Measurements from ENCODE around the gene POMT1.

Gene POMT1

DNA sequence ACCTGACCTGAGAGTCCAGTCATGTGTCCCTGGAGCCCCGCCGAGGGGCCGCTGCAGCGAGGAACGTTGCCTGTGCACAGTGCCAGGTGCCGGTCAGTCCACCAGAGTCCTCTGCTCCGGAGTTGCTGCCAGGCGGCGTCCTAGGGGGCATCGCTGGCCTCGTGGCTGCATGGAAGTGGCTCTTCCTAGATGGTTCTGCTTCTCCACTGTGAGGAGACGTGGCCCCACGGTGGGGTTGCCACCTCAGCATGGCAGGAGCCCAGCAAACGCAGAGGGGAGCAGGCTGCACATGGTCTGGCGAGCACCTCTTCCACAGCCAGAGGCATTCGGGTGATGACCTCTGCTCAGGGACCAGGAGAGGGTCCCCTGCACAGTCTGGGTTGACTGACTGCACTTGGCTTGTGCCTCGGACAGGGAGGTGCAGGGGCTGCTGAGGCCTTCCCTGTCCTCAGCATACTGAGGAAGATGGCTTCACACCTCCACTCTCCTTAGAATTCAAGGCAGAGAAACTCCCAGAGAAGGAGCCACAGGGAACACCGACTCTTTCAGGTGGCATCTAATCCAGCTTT, 25.9 kb upstream of the POMT1 start:
- no peak for DNase-seq

GRCh38 chr9:131477367-131477766, 25.4 kb upstream of the POMT1 start:
- no peak for DNase-seq

DNA sequence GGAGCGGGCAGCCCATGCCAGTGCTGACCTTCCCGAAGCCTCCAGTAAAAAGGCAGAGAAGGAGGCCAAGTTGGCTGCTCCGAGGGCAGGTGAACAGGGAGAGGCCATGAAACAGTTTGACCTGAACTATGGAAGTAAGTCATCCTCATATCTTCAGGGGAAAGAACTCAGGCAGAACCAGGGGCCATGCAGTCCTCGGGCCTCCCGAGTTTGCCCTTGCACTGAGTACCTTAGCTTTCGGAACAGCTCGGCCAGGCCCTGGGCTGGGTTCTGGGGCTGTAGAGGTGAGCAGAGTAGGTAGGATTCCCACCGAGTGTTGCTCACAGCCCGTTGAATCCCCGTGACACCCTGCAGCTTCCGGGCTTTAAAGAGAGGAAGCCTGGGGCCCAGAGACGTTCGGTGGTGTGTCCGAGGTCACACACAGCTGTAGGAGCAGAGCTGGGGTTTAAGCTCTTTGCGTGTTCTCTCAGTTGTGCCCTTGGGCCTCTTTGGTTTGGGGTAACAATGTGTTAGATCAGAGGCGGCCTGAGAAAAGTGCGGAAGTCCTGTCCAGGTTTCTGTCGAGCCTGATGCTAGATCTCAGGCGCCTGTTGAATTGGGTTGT, 24.8 kb upstream of the POMT1 start:
- DNase-seq = no peak

DNA sequence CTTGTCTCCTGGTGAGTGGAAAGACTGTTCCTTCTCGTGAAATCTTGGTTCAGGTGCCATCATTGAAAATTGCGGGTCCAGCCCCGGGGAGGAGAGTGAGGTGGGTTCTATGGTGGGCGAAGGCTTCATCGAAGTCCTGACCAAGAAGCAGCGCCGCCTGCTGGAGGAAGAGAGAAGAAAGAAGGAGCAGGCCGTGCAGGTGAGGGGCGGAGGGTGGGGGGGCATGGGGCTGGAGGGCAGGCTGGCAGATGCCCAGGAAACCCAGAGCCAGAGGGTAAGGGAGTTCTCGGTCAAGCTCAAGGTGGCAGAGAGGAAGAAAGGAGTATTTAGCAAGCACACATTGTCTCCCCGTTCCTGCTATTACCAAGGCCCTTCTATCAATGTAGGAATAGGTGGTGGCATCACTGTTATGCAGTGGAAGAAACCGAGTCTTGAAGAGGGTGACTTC, 24.3 kb upstream of the POMT1 start:
- DNase-seq = no peak

DNA sequence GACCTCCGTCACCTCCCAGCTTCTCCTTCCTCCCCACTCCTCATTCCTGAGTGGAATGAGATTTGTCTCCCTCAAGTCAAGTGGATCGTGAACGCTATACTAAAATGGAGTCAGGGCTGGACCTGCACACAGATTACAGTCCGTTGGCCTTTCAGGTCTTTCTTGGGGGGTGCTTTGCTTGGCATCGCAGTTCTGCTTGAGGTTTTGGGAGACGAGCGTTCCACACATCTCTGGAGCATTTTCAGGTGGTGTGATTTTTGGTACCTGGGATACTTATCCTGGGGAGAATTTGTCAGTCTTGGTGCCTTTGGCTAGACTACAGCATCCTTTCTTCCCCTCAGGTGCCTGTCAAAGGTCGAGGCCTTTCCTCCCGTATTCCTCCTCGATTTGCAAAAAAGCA, 23.8 kb upstream of the POMT1 start:
- no peak for DNase-seq

GRCh38 chr9:131480258-131480657, 22.5 kb upstream of the POMT1 start:
- DNase-seq = no peak

DNA sequence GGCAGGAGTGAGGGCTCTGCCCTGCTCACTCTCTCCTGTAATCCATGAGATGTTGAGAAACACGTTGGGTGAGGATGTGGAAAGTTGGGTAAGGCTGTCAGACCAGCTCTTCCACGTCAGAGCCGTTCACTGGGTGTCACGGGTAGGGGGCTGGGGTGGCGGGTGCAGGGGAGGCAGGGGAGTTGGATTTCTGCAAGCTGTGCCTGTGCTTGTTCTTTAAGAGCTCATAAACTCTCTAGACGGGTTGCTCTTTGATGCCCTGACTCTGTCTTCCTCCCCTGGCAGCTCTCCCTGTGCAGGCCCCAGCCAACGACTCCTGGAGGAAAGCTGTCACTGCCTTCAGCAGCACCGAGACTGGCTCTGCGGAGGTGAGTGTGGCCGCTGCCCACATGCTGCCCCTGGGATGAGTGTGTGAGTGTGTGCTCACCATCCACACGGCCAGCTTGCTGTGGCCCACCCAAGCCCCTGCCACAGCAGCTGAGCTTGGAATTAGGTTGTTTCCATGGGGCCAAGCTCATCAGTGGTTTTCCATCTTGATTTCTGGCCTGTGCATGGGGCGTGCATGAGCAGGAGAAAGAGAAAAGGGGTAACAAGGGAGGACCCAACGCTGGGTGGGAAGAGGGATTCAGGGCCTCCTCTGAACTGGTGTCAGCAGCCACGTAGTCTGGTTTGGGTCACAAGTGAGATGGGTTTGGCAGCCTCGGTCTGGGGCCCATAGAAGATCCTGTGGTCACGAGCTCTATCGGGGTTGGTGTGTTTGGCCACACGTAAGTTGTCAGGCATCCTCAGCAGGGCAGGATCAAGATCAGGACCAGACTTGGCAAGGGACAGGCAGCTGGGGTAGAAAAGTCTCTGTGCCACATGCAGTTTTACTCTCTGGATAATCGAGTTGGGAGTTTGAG, 21.0 kb upstream of the POMT1 start:
- DNase-seq = no peak

DNA sequence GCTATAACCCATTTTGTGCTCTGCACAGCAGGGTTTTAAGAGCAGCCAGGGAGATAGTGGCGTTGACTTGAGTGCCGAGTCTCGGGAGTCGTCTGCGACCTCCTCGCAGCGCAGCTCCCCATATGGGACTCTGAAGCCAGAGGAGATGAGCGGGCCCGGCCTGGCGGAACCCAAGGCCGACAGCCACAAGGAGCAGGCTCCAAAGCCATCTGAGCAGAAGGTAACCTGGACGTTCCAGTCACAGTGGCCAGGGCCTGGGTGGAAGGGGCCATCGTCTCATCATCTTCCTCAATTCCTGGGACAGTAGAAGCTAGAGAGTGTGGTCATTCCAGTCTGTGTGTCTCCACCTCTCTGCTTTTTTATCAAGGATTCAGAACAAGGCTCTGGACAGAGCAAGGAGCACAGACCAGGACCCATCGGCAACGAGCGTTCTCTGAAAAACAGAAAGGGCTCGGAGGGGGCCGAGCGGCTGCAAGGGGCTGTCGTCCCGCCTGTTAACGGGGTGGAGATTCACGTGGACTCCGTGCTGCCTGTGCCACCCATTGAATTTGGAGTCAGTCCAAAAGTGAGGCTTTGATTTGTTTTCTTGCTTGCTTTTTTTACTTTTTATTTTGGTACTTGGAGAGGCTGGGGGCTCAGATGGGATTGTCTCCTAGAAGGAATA, 20.2 kb upstream of the POMT1 start:
- DNase-seq = no peak

DNA sequence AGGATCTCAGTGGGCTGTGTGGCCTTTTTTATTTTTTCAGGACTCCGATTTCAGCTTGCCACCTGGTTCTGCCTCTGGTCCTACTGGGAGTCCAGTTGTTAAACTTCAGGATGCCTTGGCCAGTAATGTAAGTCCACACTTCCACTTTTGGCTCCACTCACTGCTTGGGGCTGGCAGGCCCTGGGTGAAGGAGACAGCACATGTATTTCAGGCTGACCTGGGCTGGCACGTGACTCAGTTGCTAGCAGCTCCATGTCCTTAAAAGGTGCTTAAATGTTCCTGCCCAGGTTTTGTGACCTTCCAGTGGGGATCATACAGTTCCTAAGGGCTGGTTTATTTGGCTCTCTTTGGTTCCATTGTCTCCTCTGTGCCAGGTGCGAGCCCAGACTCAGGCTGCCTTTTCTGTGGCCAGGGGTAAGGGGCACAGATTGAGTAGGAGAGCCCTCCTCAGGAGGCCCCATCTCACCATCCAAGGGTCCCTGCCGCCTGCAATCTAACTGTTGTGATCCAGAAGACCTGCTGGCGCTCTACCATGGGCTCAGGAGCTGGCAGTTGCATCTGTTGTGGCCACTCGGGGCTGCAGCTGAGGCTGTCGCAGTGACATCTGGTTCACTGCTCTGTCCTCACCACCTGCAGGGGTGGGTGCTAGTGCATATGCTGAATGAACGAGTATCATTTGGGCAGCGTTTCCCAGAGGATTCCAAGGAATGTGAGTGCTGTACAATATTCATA, 19.2 kb upstream of the POMT1 start:
- no peak for DNase-seq

DNA sequence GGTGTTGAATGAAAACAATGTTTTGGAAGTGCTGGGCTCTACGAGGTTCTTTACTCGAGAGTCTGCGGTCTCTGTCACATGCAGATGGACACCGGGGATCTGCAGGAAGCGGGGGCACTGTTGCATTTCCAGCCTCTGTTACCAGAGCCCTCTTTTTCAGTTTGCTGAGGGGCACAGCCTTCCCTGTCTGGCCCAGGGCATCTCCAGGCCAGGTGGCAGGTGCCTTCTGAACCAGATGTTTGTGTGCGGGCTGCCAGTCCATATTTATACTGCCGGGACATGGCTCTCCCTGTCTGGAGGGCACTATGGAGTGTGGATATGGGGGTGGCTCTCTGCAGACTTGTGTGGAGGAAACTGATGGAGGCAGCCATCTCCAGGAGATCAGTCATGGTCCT, 18.7 kb upstream of the POMT1 start:
- DNase-seq = no peak

DNA sequence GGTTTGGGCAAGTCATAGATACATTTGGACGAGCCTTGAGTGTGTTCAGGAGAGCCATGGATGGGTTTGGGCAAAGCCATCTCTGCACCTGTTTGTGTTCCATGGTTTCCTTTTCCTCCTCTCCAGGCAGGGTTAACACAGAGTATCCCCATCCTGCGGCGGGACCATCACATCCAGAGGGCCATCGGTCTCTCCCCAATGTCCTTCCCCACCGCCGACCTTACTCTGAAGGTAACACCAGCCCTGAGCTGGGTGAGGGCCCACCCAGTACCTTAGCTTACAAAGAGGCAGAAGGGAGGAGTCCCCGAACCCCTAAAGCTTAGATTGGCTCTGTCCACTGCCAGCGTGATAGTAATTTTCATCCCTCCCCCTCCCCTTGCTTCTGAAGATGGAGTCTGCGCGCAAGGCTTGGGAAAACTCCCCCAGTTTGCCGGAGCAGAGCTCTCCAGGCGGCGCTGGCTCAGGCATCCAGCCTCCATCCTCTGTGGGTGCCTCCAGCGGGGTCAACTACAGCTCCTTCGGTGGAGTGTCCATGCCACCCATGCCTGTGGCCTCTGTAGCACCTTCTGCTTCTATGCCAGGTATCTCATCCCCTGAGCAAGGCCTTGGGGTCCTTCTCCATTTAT, 18.0 kb upstream of the POMT1 start:
- DNase-seq = no peak

DNA sequence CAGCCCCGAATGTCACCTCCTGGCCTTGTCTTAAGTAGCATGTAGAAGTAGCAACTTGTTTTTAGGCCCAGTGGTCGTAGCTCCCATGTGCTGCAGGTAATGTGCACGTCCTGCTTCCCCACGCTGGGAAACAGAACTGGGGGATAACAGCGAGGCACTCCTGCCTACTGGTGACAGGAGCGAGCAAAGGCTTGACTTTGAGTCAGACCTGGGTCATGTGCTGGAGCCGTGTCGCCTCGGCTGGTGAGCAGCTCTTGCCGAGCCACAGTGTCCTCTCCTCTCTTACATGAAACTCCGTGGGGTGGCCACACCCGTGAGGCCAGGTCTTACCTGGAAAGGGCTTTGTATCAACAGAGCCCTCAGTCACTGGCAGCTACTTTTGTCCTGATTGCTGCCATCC, 17.5 kb upstream of the POMT1 start:
- DNase-seq = no peak

- DNase-seq = no peak
Measured at GRCh38 chr9:131485728-131486422, 16.8 kb upstream of the POMT1 start.

DNA sequence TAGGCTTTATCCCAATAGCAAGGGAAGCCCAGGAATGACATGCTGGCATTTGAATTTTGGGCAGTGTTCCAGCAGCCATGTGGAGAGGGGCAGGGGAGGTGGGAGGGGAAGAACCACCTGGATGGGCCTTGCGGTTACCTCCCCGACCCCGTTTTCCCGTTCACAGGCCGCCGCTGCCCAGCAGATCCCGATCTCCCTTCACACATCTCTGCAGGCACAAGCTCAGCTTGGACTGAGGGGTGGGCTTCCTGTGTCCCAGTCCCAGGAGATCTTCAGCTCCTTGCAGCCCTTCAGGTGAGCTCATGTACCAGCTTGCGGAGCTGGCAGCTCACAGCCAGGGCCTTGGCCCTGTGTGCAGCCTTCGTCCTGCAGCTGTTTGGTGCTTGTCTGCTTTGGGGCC, 15.7 kb upstream of the POMT1 start:
- no peak for DNase-seq

DNA sequence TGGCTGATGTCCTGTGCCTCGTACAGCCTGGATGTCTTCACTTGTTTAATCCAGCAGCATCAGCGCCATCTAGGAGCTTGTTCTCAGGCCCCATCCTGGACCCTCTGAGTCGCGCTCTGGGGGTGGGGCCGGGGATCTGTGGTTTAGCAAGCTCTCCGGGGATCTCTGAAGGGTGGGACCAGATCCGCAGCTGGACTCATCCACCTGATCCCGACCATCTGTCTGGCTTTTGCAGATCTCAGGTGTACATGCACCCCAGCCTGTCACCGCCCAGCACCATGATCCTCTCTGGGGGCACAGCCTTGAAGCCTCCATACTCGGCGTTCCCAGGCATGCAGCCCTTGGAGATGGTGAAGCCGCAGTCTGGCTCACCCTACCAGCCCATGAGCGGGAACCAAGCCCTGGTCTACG, 15.1 kb upstream of the POMT1 start:
- DNase-seq = no peak

DNA sequence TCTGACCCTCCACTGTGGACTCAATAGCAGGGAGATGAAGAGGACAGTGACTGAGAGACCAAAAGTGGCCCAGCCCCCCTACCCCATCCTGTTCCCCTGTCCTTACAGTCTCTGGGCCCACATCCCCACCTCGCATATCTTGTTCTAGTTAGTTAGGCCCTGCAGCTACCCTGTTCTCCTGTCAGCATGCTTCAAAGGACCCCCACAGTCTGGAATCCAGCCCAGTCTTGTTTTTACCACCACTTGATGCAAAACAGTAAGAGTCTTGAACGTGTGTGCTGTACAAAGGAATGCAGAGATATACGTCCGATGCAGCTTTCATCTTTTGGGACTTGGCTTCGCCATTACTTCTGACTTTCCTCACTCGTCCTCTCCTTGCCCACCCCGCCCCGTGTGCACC, 12.2 kb upstream of the POMT1 start:
- no peak for DNase-seq

DNA sequence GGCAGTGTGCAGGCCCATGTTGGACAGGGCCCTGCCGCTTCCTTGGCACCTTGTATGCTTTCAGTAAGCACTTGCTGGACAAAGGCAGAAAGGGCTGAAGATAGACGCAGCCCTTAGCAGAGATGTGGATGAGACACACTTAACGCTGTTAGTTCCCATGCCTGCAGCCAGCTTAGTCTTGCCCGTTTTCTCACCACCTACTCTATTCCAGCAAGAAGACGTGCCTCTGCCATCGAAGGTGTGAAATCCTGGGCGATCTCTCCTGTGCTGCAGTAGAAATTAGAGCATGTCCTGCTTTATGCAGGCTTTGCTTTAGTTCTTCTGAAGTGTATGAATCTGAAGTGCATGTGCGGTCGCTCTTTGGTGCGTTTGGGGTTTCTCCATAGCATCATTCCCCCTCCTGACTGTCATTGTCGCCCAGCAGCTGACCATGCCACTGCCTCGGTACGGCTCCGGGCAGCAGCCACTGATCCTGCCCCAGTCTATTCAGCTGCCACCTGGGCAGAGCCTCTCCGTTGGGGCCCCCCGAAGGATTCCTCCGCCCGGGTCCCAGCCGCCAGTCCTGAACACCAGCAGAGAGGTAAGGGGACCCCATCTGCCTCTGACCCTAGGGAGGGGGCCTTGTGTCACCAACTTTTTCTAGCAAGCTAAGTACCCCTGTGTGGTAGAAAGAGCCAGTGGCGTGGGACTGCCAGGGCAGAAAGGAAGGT, 11.6 kb upstream of the POMT1 start:
- no peak for DNase-seq

DNA sequence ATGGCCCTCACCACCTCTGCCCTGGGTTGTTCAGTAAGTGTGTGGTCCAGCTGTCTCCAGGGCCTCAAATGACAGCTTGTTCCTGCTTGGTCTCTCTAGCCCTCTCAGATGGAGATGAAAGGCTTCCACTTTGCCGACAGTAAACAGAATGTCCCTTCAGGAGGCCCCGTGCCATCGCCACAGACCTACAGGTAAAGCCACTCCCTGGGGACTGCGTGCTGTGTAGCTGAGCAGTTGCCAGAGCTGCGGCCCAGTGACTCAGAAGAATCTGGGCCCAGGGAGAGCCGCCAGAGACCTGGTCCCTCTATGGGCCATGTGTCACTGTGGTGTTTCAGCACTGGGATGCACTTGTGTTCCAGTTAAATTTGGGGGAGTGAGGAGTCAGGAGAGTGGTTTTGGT, 10.6 kb upstream of the POMT1 start:
- DNase-seq = no peak

DNA sequence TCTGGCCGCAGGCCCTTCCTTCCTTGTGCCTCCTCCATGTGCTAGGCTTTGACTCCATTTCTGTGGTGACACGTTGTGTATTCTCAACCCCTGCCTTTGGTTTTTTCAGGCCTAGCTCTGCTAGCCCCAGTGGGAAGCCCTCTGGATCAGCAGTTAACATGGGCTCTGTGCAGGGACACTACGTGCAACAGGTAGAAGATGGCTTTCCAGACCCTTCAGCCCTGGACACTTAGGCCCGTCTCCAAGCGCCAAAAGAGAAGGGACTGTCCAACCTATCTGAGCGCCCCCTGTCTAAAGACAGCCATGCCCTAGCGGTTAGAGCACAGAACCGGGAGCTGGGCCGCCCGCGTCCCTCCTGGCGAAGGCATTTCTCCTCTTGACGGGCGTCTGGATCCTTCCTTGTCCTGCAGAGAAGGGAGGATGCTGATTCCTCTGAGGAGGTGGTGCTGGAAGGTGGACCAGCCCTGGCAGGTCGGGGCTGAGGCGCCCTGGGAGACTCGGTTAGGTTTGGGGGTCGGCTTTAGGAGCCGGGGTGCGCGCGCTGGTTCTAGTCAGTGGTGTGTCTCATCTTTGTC, 8.3 kb upstream of the POMT1 start:
- no peak for DNase-seq

- no peak for DNase-seq
Measured at GRCh38 chr9:131495785-131496184, 6.9 kb upstream of the POMT1 start.

All from NCI-H748 treated with DMSO at 0.1 percent for 48 hours (cell line).